ENCODE results near the gene PTBP1. TPM values are rescaled to one million over a fixed set of nuclear protein-coding genes. Genes with fewer than 3 reads are reported as not detected.

The PTBP1 gene
- total RNA-seq, 2 donors from 2014 or later, result 284 to 457 TPM

DNA sequence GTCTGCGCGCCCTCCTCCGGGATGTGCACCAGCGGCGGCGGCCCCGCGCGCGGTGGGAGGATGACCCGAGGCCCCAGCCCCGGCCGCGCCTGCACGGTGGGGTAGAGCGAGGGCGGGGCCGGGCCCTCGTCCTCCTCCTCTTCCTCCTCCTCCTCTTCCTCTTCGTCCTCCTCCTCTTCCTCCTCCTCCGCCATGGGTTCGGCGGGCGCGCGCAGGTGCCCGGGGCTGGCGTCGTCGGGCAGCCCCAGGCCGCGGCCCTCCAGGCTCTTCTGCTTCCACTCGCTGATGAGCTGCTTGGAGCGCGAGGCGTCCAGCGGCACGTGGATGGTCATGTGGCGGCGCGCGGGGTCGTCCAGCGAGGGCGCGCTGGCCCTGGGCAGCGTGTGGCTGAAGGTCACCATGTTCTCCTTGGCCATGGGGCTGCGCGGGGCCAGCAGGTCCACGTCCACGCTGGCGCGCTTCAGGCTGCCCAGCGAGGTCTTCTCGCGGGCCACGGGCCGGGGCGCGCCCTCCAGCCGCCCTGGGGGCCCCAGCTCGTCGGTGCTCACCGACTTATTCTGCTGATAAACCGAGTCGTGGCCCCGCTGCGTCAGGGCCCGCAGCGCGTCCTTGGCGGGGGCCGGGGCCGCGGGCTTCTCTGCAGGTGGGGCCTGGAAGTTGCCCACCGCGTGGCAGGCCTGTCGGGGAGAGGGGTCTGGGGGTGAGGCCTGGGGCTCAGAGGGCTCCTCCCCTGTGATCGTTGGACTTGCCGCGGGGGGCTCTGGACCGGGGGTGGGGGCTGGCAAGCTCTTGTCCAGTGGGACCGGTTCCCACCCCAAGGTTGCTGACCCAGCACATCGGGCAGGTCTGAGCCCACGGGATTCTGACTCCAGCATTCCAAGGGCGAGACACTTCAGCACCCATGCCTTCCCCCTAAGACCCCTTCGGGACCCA lies 16.2 kb downstream of the PTBP1 start:
- no peak for TF ChIP-seq CTCF (IDR thresholded peaks at IDR 0.05)
- H3K36me3 ChIP-seq, result peaks cover 28% of the 10 kb centered on the region
- no peaks in the 10 kb centered on the region for H3K27me3 ChIP-seq
- H3K27ac ChIP-seq, result no peak overlapping the region
- no peaks in the 10 kb centered on the region for H3K9me3 ChIP-seq
- H3K4me3 ChIP-seq, result no peak overlapping the region
- H3K4me1 ChIP-seq, result no peaks in the 10 kb centered on the region
- no peak for DNase-seq
- intact Hi-C loops (cut with DNase I), result no loop called here
- no peak overlapping the region for H3K9ac ChIP-seq (ENCODE audit: low read depth in 2 of 2, low read length in 2 of 2)

- intact Hi-C loops (cut with DNase I), result no loop called here
- Histone ChIP-seq H3K27ac (no peak overlapping the region), H3K9me3 (no peaks in the 10 kb centered on the region), H3K4me1 (no peaks in the 10 kb centered on the region), H3K4me3 (no peak overlapping the region), H3K9ac (ENCODE audit: low read depth in 2 of 2, low read length in 2 of 2) (no peak overlapping the region), H3K36me3 (peaks cover 19% of the 10 kb centered on the region), H3K27me3 (no peaks in the 10 kb centered on the region)
- no peak for DNase-seq
- TF ChIP-seq CTCF (IDR thresholded peaks at IDR 0.05), result no peak
Observed at GRCh38 chr19:814152-815078, 17.2 kb downstream of the PTBP1 start.

GRCh38 chr19:815079-815774 lies 18.0 kb downstream of the PTBP1 start:
- no peak for TF ChIP-seq CTCF (IDR thresholded peaks at IDR 0.05)
- intact Hi-C loops (cut with DNase I), result no loop called here
- H3K36me3 ChIP-seq, result peaks cover 11% of the 10 kb centered on the region
- no peaks in the 10 kb centered on the region for H3K27me3 ChIP-seq
- no peak overlapping the region for H3K4me3 ChIP-seq
- H3K9me3 ChIP-seq, result no peaks in the 10 kb centered on the region
- DNase-seq, result no peak
- H3K27ac ChIP-seq, result no peak overlapping the region
- no peaks in the 10 kb centered on the region for H3K4me1 ChIP-seq
- H3K9ac ChIP-seq (ENCODE audit: low read depth in 2 of 2, low read length in 2 of 2), result no peak overlapping the region

DNA sequence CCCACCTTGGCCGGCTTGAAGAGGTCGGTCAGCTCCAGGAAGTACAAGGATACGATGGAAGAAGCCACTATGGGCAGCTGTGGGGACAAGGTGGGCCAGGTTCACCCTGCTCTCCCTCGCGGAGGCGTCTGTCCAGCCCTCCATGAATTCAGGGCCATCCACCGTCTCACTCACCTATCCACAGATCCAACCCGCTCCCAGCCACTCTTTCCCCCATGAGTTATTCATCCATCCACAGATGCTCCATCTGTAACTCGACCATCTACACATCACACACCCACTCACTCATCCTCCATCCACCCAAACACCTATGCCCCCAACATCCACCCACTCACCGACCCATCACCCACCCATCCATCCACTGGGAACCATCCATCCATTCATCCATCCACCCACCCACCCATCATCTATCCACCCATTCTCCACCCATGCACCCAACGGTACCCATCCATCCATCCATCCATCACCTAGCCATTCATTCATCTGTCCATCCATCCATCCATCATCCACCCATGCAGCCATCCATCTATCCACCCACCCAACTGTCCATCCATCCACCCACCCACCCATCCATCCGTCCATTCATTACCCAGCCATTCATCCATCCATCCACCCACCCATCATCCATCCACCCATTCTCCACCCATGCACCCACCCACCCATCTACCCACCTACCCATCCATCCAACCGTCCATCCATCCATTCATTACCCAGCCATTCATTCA lies 18.7 kb downstream of the PTBP1 start:
- Histone ChIP-seq H3K27me3 (no peaks in the 10 kb centered on the region), H3K27ac (no peak overlapping the region), H3K4me1 (no peaks in the 10 kb centered on the region), H3K4me3 (no peak overlapping the region), H3K9ac (ENCODE audit: low read depth in 2 of 2, low read length in 2 of 2) (no peak overlapping the region), H3K9me3 (no peaks in the 10 kb centered on the region), H3K36me3 (peaks cover 4% of the 10 kb centered on the region)
- no peak for DNase-seq
- intact Hi-C loops (cut with DNase I), result no loop called here
- TF ChIP-seq CTCF (IDR thresholded peaks at IDR 0.05), result no peak

Data from colonic mucosa (tissue), 4 donors.